ENCODE measurements around the gene MACROD2.

MACROD2 gene

DNA sequence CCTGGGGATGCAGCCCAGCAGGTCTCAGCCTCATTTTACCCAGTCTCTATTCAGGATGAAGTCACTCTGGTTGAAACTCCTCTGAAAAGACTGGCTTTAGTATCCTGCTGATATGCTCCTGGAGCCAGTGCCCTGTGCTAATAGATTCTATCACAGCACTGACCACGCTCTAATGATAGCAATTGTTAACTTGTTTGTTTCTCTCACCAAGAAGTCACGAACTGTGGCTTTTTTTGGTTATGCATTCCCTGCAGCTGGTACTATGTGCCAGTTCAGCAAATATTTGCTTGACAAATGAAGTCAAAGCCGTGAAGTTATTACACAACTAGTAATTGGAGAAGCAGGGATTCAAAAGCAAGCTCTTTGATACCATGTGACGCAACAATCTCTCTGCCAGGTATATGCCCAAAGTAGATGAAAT is 1823.3 kb downstream of the MACROD2 start:
- no peak for DNase-seq
- intact Hi-C loops (cut with DNase I): no loop called here

DNA sequence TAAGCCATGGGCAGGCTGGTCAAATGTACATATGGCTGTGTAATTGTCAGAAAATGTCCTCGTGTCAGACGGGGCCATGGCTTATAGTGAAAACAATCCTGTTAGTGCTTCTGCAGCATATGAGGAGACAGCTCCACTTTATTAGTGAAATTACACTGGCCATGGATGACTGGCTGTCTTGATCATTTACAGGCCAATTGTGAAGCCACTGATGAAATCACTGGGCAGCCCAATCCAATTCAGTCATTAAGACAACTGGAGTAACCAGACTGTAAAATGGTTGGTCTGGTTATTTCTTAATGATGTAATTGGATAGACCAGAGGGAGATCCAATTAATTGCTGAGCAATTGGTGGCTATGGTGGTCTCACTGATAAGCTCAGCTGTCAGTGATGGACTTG is 1828.4 kb downstream of the MACROD2 start:
- DNase-seq: no peak

DNA sequence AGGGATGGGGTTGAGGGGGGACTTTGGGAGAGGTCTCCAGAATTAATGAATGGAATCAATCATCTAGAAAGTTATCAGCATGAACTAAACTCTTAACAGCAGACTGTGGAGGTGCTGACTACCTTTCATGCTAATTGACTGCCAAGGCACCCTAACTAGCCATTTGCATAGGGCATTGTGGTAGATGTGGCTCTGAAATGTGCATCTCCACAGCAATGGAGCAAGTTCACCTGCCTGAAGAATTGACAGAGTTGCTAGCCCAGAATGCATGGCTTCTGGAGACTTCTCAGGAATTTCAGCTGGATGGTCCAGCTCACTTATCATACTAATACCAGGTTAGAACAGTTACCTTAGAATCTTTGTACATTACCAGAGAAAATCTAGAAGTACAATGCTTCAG is 1832.3 kb downstream of the MACROD2 start:
- DNase-seq: no peak
- intact Hi-C loops (cut with DNase I): no loop called here

More for the DNA sequence above, 1828.4 kb downstream of the MACROD2 start:
- intact Hi-C loops (cut with DNase I): no loop called here

DNA sequence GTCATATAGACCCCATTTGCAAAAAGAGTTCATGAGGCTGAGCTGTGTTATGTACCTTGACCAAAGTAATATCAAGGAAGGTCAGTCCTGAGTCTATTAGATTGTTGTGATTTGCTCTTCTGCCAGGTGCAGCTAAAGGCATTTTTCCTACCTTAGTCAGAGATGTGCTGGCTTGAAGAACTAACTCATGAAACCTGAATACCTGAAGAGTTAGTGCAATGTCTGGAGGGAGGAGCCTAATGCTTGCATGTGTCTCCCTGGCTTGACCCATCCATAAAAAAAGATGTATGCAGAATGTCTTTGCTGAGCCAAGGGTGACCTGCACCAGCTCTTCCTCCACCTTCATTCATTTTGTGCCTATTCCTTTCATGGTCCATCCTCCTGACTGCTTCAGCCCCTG is 1835.9 kb downstream of the MACROD2 start:
- intact Hi-C loops (cut with DNase I): no loop called here
- DNase-seq: no peak

DNA sequence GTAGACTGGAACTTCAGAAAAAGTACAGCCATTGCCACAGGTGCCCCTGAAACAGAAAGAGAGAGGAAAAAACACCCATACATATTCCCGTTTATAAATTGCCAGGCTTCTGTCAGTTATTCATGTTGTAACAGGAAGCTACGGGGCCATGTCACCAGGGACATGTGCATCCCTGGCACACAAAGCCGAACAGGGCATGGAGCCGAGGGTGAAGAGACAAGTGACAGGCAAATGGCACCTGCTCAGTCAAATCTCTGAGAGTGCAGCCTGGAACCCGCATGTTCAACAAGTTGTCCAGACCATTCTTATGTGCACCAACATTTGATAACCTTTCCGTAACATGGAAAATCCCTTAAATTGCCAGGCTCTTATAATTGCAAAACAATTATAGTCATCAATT is 1837.2 kb downstream of the MACROD2 start:
- intact Hi-C loops (cut with DNase I): no loop called here

DNA sequence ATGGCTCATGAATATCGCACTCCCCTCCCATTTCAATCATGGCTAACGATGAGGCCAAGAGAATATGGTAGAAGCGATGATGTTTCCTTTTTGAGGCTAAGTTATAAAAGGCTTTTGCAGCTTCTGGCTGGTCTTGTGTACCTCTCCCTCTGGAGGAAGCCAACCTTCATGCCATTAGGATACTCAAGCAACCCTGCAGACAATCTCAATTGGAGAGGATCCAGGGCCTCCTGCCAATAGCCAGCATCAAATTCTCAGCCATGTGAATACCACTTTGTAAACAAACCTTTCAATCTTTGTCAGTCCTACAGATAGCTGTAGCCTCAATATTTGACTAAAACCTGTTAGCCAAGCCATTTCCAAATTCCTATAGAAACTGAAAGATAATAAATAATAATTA is 1839.5 kb downstream of the MACROD2 start:
- intact Hi-C loops (cut with DNase I): no loop called here
- no peak for DNase-seq

More for the DNA sequence above, 1837.2 kb downstream of the MACROD2 start:
- DNase-seq: no peak

DNA sequence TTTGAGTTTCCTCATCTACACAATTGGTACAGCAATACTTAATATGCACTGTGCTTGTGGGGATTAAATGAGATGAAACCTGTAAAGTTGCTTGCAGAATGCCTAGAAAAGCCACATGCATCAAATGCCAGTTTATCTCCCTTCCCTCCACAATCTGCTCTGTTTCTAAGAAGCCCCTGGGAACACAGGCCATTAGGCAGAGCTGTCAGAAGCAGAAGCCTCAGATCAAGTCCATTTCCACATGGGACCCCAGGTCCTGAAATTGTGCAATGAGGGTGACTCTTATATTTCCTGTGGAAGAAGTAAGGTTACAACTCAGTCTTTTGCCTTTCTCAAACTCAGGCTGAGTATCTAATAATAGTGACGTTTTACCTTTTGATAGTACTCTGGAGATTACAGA is 1840.5 kb downstream of the MACROD2 start:
- no peak for DNase-seq
- intact Hi-C loops (cut with DNase I): no loop called here

DNA sequence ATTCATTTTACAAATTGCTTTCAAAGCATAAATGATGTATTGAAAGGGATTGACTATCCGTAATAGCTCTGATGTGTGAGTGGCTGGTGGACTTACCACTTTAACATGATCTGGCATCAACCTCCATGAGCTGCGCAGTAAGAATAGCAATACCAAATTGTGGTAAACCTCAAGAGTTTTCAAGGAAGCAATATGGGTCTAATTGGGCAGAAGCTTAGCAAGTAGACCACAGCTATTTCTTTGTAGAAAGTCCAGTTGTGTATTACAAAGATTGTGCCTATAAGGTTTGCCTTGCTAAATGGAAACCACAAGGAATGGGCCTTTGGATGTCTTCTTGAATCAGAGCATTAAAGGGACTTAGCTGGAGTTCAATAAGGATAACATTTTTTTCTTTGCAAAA is 1841.3 kb downstream of the MACROD2 start:
- intact Hi-C loops (cut with DNase I): no loop called here
- DNase-seq: no peak

DNA sequence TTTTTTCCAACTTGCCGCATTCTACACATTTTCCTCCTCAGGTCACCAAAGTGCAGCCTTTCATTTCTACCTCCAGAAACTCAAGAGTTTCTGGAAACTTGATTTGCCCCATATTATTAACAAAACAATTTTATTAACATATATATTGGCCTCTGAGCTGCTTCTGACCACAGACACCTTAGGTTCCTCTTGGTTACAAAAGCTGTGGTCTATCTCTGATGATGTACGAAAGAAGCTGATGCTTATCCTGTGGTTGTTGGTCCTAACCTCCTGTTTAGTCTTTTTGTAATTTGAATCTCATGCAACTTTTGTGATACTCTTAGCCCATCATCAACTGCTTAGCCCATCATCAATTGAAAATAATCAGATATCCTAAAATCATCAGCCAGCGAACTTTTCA is 1842.2 kb downstream of the MACROD2 start:
- intact Hi-C loops (cut with DNase I): no loop called here

DNA sequence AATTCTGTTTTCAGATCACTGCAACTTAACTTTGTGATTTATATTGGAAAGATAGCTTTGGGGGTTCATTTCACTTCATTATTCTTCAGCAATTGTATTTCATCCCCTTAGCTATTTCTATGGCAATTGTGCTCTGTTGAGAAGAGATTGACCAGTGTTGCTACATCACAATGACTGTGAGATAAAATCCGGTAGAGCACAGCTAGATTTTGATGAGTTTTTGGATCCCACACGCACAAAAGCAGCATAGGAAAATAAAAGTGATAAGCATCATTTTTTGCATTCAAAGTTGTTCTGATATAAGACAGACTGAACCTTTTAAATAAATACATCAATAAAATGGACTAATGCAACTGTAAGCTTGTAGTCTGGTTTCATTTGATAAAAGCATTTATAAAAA is 1843.2 kb downstream of the MACROD2 start:
- DNase-seq: no peak
- intact Hi-C loops (cut with DNase I): no loop called here

More for the DNA sequence above, 1842.2 kb downstream of the MACROD2 start:
- DNase-seq: no peak

DNA sequence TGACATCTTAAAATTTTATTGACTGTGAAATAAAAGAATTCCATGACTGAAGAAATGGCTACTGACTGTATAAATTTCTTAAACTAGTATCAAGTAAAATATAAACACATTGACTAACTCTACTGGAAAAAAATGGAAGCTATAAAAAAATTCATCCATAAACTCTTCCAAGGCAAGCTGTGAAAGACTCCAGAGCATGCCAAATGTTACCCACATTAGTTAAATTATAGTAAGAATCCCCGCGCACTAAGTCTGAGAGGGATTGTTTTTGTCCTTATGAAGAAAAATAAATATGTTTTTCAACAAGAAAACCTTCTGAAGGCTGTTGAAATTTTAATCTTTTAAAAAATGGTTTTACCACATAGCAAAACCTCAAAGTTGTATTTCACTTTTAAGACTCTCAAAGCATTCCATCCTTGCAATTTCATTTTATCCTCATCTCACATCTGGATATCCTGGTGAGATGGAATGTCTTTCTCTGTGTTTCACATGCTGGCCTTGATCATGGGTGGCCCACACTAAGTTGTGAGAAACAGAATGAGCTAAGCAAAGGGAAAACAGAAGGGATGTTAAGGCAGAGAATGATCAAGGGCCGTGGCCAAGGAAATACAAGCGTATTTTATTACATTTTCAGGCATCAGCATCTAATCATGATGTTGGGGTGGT is 1845.5 kb downstream of the MACROD2 start:
- DNase-seq: no peak
- intact Hi-C loops (cut with DNase I): no loop called here

DNA sequence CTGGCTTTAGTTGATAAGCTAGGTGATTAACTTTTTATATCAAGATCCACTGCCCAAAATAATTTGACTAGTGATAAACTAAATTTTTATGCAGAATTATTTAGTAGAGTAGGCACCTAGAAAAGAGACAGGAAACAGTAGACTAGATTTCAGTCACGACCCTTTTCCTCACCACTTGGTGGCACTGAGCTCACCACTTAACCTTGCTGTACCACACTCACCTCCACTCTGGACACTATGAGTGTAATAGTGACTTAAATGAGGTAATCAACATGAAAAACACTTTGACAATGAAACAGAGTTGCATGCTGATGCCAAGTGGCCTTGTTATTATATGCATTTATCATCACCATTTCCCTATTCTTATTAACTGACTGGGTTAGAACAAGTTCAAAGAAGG is 1847.6 kb downstream of the MACROD2 start:
- no peak for DNase-seq
- intact Hi-C loops (cut with DNase I): no loop called here

DNA sequence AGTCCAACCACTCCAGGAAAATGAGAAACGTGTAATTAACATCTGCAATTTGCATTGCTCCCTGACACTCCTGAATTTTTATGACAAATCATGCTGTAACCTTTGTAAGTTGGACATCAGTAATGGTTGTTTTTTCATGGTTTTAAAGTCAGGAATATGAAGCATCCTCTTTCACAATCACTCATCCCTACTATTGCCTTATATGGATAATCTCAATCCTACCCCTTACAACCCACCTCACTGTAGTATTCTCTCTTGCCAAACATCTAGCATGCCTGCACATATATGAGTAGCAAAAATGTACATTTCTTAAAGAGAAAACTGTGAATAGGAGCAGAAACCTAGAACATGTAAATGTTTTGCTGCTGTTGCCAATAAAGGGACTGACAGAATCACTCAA is 1848.5 kb downstream of the MACROD2 start:
- DNase-seq: no peak
- intact Hi-C loops (cut with DNase I): no loop called here

DNA sequence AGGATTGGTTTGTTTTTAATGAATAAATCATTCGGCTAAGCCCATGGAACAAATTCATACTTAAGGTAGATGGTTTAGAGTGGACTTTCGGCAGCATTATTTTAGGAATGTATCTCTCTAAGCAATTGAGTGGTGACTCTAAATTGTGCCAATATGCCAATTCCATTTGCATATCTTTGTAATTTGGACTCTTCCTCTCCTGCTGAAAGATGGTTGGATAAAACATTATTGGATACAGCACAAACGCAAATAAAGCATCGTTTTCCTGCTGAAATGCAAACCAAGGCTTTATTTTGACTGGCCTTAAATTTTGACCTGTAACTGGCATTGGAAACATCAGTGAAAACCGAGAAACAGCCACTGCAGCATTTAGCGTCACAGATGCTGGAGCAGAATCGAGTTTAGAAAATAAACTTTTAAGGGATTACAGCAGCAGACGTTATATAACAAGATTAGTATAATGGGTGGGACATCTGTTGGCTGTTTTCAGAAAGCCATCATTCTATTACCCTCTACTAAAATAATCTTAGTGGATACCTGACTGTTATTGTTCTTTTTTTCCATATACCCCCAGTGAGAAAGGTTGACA is 1852.0 kb downstream of the MACROD2 start:
- DNase-seq: no peak
- intact Hi-C loops (cut with DNase I): no loop called here

DNA sequence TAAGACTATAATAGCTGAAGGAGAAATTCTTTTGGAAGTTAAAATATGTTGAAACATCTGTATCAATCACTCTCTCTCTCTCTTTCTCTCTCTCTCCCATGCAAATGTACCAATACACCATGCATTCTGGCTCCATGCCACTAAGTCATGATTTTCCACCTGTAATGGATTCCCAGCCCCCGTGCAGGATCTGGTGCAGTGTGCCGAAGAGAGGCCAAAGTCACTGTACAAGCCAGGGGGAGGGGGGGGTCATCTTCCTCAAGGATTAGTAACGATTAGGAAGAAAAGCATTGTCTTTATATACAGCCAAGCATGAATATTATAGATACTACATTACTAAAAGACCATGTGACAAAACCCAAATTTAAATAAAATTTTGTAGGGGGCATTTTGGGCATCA is 1852.8 kb downstream of the MACROD2 start:
- intact Hi-C loops (cut with DNase I): no loop called here
- DNase-seq: no peak

DNA sequence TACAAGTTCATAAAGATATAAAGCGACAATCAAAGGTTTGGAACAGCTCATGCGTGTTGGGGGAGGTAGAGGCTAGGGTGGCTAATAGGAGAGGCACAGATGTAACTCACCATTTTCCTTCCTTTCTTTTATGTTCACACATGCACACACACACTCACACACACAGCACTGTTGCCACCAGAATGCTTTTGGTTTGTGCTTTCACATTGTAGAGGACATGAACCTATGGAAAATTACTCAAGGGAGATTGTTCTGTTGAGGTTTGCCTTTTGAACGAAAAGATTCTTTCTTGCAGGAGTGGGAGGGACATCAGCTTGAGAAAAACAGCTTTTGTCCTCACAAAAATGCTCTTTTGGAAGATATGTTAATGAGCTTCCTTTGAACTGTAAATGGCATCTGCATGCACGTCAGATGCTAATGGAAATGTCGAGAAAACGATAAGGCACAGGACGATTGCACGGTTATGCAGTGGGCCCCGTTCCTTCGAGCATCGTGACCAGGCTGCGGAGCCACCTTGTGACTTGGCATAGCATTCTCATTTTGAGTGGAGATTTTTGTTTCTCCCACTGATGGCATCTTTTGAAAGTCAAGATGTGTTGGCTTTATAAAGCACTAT is 1853.8 kb downstream of the MACROD2 start:
- intact Hi-C loops (cut with DNase I): no loop called here
- peak in 5 of 42 donors; percentile 3 to 48 (median 19) for DNase-seq

DNA sequence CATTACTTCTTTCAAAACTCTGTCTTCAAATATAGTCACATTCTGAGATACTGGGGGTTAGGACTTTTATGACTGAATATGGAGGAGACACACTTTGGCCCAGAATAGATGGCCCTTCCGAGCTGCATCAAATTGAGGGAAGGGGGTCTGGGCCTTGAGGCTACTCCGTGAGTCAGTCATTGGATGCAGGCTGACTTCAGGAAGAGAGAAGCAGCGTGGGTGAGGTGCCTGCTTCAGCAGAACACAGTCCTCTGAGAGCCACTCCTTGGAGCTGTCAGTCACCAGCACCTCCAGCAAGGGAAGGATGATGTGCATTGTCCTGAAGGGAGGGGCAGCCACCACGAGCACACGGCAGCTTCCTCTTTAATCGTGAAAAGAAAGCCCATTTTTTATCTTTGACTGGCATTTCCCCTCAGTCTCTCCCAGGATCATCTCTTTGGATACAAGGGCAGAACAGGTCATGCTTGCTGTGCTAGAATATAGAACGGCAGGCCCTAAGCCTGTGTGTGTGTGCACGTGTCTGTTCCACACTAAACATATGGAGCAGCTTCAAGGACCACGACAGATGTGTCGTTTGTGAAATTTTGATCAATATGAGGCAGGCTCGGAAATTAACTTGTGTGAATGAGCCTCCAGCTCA is 1856.4 kb downstream of the MACROD2 start:
- intact Hi-C loops (cut with DNase I): no loop called here
- no peak for DNase-seq

DNA sequence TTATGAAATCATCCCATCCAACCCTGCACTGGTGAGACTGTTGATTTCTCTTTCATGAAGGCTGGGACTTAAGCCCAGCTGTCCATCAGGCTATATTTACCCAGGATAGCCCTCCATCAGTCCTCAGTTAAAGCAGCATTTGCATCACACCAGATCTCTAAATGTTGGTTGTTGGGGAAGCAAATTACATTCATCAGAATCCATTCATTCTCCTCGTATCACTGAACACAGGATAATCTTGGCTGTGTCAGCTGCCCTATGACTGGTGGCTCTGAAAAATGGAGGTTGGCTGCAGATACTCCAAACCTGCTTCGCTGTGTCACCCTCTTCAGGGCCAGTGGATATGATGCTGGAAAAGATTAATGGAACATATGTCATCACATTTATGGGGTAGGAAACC is 1859.6 kb downstream of the MACROD2 start:
- intact Hi-C loops (cut with DNase I): no loop called here
- DNase-seq: no peak

DNA sequence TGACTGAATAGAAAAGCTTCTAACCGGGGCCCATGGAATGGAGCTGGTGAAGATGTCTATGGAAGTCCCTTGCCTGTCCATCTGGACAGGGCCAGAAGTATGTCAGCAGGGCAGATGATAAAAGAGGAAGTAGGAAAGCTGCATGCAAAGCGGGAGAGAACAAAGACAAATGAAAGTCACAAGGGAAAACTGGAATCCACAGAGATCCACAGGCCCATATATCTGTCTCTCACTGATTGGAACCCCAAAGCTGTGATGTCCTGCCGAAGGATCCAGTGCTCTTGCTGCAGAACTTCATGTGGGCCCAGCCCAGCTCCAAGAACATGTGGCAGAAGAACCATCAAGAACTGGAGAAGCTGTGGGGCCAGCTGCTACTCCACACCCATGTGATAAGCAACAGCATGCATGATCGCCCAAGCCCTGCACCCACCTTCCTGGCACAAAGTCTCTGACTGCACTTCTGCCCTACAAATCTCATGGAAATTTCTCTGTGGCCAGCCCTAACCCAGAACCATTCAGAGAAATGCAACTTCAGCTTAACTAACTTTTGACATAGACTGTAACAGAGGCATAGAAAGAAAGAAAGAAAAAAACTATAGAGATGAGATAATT is 1862.0 kb downstream of the MACROD2 start:
- no peak for DNase-seq
- intact Hi-C loops (cut with DNase I): no loop called here

DNA sequence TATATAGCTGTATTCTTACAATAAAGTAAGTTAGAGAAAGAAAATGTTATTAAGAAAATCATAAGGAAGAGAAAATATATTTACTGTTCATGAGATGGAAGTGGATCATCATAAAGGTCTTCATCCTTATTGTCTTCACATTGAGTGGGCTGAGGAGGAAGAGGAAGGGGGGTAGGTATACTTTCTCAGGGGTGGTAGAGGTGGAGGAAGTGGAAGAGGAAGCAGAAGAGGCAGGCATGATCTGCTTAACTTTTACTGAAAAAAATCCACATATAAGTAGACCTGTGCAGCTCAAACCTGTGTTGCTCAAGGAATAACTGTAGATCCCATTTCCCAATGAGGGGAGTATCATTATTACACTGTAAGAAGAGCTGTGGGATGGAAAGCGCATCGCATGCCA is 1863.7 kb downstream of the MACROD2 start:
- no peak for DNase-seq
- intact Hi-C loops (cut with DNase I): no loop called here

Measured in head of caudate nucleus (tissue), 42 donors.